H54 (cell line): ENCODE measurements around the gene VPS54.
"Not testable (repeated sequence)": the region's sequence is repeated elsewhere in the genome, so short reads cannot be mapped to it uniquely, and the experiment has no call there.

Experiments used
- DNase-seq: peaks from one replicate; pipeline ENCODE4 v3.0.0; 2011; ENCODE audit warnings: low spot score, mixed read lengths; ENCODE audit not compliant: insufficient read length
- FAIRE-seq: peaks from 3 replicates; lab custom pipeline; 2011; peaks lifted over from hg19 to GRCh38; lab: Jason Lieb, UNC
- POLR2A ChIP-seq: IDR thresholded peaks from 2 replicates; pipeline ENCODE4 v1.6.1; 2011; ENCODE audit warnings: low read depth, mild to moderate bottlenecking, low read length

The VPS54 gene

DNA sequence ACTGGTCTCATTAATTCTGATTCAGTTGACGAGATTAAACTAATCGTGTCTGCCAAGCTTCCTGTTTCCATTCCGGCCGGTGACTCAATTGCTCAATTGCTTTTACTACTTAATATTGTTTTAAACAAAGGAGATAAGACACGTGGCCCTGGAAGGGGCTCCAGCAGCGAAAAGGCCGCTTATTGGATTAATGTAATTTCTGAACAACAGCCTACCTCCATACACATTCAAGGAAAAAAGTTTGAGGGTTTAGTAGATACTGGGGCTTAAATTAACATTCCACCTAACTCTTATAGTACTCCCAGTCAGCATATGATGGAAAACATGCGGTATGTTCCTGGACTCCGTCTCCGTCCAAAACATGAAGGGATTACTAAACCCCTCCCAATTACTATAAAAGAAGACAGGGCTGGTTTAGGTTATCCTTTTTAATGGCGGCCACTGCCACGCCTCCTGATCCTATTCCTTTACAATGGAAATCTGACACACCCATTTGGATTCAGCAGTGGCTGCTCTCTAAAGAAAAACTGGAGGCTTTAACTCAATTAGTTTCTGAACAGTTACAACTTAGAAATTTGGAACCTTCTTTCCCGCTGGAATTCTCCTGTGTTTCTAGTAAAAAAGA lies 27.1 kb downstream of the VPS54 start:
- FAIRE-seq (no peak), DNase-seq (no peak)
- no peak for TF ChIP-seq POLR2A

GRCh38 chr2:63991173-63991999 lies 27.8 kb downstream of the VPS54 start:
- DNase-seq, FAIRE-seq: not testable (repeated sequence)

GRCh38 chr2:63990072-63990471 lies 29.2 kb downstream of the VPS54 start:
- no peak for TF ChIP-seq POLR2A
- FAIRE-seq, result no peak
- DNase-seq, result no peak

DNA sequence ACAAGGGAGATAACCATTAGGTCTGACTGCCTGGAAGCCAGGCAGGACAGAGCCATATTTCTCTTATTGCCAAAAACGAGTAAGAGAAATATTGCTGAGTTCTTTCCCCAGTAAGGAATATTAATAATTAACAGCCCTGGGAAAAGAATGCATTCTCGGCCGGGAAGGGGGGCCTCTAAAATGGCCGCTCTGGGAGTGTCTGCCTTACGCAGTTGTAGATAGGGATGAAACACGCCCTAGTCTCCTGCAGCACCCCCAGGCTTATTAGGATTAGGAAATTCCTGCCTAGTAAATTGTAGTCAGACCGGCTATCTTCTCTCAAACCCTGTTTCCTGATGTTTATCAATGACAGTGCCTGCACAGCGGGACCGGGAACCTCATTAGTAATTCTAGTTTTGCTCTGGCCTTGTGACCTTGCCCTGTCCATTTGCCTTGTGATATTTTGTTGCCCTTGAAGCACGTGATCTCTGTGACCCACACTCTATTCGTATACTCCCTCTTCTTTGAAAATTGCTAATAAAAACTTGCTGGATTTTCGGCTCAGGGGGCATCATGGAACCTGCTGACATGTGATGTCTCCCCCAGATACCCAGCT lies 30.3 kb downstream of the VPS54 start:
- not testable (repeated sequence) for FAIRE-seq, DNase-seq

- FAIRE-seq (no peak), DNase-seq (no peak)
- no peak for TF ChIP-seq POLR2A
Measured at GRCh38 chr2:63984606-63985359, 34.4 kb downstream of the VPS54 start.

- DNase-seq (no peak), FAIRE-seq (no peak)
- TF ChIP-seq POLR2A, result no peak
Measured at GRCh38 chr2:63983986-63984605, 35.1 kb downstream of the VPS54 start.

GRCh38 chr2:63982335-63982734 lies 36.9 kb downstream of the VPS54 start:
- FAIRE-seq (peak; percentile 27), DNase-seq (no peak)
- TF ChIP-seq POLR2A, result no peak

- DNase-seq (no peak), FAIRE-seq (peak; percentile 33)
- TF ChIP-seq POLR2A, result no peak
Measured at GRCh38 chr2:63981702-63982103, 37.5 kb downstream of the VPS54 start.

GRCh38 chr2:63980794-63981193 lies 38.4 kb downstream of the VPS54 start:
- no peak for DNase-seq
- TF ChIP-seq POLR2A, result no peak
- no peak for FAIRE-seq

DNA sequence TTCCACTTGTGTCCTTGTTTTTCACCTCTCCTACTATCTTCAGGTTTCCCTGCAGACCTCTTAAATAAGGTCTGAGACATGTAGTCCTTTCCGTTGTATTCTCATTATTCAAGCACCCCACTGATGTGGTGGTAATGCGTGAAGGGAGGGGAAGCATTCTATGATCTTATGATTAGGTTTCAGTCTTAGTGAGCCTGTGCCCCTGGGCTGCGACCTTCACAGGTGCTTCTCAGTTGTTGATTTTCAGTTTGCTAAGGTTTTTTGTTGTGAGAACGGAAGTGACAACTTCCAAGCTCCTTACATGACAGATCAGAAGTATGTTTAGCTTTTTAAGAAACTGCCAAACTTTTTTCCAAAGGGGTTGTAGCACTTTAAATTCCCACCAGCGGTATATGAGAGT lies 41.3 kb downstream of the VPS54 start:
- no peak for TF ChIP-seq POLR2A
- DNase-seq (no peak), FAIRE-seq (no peak)

GRCh38 chr2:63976125-63976510 lies 43.1 kb downstream of the VPS54 start:
- FAIRE-seq (no peak), DNase-seq (no peak)
- no peak for TF ChIP-seq POLR2A

GRCh38 chr2:63975437-63976124 lies 43.6 kb downstream of the VPS54 start:
- DNase-seq (no peak), FAIRE-seq (no peak)

GRCh38 chr2:63975036-63975435 lies 44.2 kb downstream of the VPS54 start:
- not testable (repeated sequence) for FAIRE-seq, DNase-seq

More at GRCh38 chr2:63975437-63976124, 43.6 kb downstream of the VPS54 start:
- no peak for TF ChIP-seq POLR2A
